ENCODE measurements around the gene ST3GAL3. TPM values are rescaled to one million over a fixed set of nuclear protein-coding genes. Genes with fewer than 3 reads are reported as not detected.

The ST3GAL3 gene, protein sequence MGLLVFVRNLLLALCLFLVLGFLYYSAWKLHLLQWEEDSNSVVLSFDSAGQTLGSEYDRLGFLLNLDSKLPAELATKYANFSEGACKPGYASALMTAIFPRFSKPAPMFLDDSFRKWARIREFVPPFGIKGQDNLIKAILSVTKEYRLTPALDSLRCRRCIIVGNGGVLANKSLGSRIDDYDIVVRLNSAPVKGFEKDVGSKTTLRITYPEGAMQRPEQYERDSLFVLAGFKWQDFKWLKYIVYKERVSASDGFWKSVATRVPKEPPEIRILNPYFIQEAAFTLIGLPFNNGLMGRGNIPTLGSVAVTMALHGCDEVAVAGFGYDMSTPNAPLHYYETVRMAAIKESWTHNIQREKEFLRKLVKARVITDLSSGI
- total RNA-seq = 24.2 TPM
- long read RNA-seq, transcript ST3GAL3-205 (12 exons, 2,299 nt) = major isoform, 58 of 124 reads
- long read RNA-seq, transcript ST3GAL3-208 (12 exons, 2,297 nt) = minor isoform, 6 of 124 reads
- long read RNA-seq, transcript ST3GAL3-209 (11 exons, 2,212 nt) = minor isoform, 23 of 124 reads
- long read RNA-seq, partial matches to known transcripts = 2 of 124 reads
- long read RNA-seq, other reads (novel, unspliced or antisense) = 14 of 124 reads

DNA sequence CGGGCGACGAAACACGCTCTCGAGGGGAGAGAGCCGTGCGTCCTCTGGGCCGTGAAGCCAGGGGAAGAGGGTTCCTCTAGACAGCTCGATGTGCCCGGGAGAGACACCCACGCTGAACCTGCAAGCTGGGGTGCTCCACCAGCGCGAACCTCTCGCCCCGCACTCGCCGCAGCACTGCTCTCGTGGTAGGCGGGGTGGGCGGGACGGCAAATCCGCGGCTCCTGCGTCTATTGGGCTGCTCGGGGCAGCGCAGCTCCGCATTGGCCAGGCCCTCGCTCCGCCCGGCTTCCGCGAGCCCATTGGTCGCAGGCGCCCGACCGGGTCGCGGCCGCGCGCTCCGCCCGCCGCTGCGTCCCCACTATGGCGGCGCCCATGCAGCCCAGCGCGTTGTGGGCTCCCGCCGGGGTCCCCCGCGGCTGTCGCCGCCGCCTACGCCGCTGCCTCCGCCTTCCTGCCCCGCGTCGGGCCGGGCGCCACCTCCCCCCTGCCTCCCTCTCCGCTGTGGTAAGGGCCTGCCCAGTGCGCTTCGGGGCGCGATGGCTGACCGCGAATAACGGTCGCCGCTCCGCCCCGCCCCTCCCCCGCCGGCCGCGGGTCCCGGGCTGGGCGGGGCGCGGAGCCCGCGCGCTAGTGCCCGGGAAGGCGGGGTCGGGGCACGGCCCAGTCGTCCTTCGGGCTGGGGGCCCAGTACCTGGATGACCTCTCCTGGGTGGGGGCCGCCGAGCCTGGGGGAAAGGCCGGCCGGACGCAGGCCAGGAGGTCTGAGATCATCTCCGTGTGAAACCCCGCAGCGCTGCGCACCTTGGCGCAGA is at the start of gene ST3GAL3:
ST3GAL3 (plus strand) TSS at position 347 of the 812 bp plus-strand sequence. CDS start 28,727 bp downstream, outside the sequence.
- intact Hi-C loops (cut with DNase I) = no loop called here
- peak; percentile 96 for DNase-seq
- peak; percentile 98 for ATAC-seq (ENCODE audit: poor library complexity)

DNA sequence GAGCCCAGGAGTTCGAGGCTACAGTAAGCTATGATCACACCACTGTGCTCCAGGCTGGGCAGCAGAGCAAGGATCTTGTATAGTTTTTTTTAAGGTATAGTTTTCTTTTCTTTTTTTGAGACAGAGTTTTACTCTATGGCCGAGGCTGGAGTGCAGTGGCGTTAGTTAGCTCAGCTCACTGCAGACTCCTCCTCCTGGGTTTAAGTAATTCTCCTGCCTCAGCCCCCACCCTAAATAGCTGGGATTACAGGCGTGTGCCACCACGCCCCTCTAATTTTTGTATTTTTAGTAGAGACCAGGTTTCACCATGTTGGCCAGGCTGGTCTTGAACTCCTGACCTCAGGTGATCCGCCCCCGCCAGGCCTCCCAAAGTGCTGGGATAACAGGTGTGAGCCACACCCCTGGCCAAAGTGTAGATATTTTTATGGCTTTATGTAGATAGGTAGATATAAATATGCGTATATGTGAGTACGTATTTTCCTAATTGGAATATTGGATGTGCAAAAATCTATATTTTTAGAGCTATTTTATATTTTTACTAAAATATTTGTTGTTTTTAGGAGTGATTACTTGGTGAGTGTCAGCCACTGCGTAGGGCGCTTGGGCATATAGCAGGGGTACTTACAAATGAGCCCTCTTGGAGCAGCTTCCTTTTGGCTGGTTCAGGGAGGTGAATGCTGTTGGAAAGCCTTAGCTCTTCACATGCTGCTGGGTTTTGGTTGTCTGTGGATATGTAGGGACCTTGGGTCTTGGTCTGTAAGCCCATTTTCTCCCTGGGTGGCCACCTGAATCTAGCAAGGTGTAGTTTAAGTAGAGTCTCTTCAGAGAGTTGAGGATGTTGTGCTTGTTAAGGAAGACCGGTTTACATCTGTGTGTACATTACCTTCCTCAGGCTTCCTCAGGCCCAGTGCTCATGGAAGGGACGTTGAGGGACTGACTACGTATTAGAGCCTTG is 47.8 kb upstream of the ST3GAL3 start:
- DNase-seq (no peak), ATAC-seq (ENCODE audit: poor library complexity) (no peak)
- intact Hi-C loops (cut with DNase I) = loop anchor here (10.0 kb wide), 1 partner anchor 125 kb away; the partner anchor contains the start of gene PTPRF

DNA sequence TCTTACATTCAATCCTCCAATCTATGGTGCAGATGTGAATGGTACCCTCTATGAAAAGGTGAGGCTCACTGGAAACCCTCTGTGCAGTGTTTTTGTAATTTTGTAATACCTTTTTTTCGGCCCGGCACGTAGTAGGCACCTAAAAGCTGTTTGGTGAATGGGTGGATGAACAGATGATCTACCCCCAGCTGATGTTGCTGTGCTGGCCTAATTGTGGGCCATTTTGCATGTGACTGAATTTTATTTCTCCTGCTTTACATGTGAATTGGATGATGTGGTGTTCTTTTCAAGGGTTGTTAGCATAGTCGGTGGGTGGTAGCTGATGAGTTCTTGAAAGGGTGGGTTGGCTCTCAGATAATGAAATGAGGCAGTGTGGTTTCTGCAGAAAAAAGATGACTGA is 47.0 kb upstream of the ST3GAL3 start:
- no peak for ATAC-seq (ENCODE audit: poor library complexity)
- no peak for DNase-seq
- intact Hi-C loops (cut with DNase I) = no loop called here

DNA sequence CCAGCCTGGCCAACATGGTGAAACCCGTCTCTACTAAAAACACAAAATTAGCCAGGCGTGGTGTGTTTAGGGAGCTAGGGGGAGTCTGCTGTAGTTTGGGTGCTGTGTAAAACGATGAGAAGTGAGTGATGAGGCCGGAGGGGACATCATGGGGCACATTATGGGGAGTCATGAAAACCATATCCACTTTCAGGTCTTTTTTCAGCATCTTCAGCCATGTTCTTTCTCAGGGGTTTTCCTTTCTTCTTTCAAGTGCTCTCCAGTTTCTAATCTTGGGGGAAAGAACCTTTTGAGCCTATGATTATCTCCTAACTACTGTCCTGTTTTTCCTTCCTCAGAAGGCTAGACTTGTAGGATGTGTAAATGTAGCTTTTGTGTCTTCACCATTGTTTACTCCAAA is 43.0 kb upstream of the ST3GAL3 start:
- DNase-seq (no peak), ATAC-seq (ENCODE audit: poor library complexity) (no peak)
- intact Hi-C loops (cut with DNase I) = no loop called here

DNA sequence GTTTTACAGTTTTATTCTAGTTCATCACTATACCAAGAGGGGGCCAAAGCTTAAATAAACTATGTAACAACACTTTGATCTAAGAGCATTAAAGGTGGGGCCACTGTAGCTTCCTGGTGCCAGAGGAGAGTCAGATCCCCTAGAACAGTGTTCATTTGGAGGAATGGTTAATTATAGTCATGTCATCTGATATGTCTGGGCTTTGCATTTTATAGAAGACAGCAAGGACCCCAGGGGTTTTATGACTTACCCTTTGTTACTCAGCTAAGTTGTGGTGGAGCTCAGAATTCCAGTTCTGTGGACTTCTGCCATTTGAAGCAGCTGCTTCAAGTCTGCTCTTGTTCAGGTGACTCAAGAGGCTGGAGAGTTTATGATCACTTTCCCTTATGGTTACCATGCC is 40.7 kb upstream of the ST3GAL3 start:
- DNase-seq = no peak
- ATAC-seq (ENCODE audit: poor library complexity) = no peak
- intact Hi-C loops (cut with DNase I) = no loop called here

DNA sequence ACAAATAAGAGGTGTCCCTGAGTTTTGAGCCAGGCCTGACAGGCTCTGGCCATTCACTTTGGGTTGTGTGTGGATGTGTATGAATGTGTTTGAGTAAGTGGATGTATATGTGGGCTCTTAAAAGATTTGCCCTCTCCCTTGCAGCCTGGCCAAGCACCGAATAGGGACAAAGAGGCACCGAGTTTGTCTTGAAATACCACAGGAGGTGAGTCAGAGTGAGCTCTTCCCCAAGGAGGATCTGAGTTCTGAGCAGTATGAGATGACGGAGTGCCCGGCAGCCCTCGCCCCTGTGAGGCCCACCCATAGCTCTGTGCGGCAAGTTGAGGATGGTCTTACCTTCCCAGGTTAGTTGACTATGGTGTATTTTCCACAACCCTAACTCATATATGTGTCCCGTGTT is 38.4 kb upstream of the ST3GAL3 start:
- ATAC-seq (ENCODE audit: poor library complexity) = no peak
- intact Hi-C loops (cut with DNase I) = no loop called here
- DNase-seq = no peak

DNA sequence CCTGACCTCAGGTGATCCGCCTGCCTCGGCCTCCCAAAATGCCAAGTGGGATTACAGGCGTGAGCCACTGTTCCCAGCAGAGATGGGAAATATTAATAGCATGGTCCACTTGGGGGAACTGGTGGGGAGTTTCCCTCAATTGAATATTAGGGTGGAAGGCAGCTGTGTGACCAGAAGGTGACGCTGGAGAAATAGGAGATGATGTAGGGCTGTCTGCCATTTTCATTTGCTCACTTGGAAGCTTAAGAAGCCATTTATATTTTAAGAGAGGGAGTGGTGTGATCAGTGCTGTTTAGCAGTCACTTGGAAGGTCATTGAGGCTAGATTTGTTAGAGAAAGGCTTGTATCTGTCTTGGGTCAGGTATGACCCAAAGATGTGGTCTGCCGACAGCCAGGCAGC is 37.5 kb upstream of the ST3GAL3 start:
- ATAC-seq (ENCODE audit: poor library complexity) (no peak), DNase-seq (no peak)
- intact Hi-C loops (cut with DNase I) = no loop called here

DNA sequence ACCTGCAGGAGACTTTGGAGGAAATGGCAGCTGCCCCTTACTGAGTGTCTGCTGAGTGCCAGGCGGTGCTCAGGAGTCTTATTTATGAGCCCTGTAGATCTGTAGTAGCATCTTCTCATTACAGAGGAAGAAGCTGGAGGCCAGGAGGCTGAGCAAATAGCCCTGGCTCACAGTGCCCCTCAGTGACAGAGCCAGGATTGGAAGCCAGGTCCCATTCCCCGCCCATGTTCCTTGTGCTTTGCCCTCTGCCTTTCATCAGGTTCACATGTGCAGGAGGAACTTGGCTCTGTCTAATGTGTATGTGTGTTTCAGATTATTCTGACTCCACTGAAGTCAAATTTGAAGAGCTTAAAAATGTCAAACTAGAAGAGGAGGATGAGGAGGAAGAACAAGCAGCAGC is 36.1 kb upstream of the ST3GAL3 start:
- intact Hi-C loops (cut with DNase I) = no loop called here
- ATAC-seq (ENCODE audit: poor library complexity) (peak; percentile 92), DNase-seq (peak; percentile 54)

DNA sequence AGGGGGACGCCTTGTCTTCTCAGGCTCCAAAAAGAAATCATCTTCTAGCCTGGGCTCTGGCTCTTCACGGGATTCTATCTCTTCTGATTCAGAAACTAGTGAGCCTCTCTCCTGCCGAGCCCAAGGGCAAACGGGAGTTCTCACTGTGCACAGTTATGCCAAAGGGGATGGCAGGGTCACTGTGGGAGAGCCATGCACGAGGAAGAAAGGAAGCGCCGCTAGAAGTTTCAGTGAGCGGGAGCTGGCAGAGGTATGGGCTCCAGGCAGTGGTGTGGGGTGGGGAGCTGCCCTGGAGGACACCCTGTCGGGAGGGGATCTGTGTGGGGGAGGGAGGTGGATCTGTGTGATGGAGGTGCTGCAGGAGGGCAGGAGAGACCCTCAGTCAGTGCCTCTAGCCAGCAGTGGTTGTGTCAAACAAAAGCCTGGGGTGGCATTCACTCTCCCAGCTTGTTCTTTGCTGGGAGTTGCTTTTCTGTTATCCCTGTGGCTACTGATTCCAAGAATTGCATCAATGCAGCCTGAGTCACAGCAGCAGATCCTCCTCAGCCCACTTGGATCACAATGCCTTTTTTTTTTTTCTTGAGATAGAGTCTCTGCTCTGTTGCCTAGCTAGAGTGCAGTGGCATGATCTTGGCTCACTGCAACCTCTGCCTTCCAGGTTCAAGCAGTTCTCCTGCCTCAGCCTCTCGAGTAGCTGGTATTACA is 35.6 kb upstream of the ST3GAL3 start:
- intact Hi-C loops (cut with DNase I) = no loop called here
- ATAC-seq (ENCODE audit: poor library complexity) (peak; percentile 43), DNase-seq (no peak)

DNA sequence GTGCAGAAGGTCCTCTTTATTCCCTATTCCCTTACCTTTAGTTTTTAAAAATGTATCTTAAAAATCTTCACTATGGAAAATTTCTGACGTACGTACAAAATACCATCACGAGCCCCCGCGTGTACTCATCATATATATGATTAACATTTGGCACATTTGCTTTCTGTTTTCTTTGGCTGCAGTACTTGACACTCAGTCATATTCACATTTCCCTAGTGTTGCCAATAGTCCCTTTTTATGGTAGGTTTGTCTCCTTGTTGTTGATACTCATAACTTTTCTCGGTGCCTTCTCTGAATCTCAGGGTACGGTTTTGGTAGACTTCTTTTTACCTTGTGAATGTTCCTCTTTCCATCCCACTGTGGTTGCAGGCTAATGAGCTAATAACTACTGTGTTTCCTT is 34.1 kb upstream of the ST3GAL3 start:
- intact Hi-C loops (cut with DNase I) = no loop called here
- ATAC-seq (ENCODE audit: poor library complexity) (no peak), DNase-seq (no peak)

DNA sequence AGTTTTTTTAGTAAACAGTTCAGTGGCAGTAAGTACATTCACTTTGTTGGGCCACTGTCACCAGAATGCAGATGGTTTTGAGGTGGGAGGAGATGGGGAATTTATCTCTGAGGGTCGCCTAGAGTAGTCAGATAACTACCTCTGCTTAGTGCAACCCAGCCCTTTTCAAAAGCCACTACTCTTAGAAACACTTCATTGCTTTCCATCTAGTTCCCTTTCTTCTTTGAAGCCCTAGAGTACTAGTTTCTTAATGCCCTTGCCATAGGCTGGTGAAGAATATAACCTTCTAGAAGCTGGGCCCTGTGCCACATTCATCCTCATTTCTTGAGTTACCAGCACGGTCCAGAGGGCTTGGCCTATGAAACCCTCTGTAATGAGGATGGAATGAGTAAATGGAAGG is 28.4 kb upstream of the ST3GAL3 start:
- ATAC-seq (ENCODE audit: poor library complexity) = no peak
- no peak for DNase-seq
- intact Hi-C loops (cut with DNase I) = no loop called here

DNA sequence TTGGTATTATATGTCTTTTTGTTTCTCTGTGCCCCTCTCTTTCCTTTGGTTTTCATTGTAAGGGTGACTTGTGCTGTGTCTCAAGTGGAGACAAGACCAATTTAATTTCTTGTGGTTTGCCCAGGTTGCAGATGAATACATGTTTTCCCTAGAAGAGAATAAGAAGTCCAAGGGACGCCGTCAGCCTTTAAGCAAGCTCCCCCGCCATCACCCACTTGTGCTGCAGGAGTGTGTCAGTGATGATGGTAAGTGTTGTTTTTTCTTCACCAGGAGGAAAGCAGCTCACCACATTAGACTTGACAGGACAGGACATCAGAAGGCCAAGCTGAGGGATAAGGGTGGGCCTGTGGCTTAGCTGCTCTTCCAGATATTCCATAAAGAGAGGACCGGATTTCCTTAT is 23.8 kb upstream of the ST3GAL3 start:
- intact Hi-C loops (cut with DNase I) = no loop called here
- no peak for ATAC-seq (ENCODE audit: poor library complexity)
- no peak for DNase-seq

DNA sequence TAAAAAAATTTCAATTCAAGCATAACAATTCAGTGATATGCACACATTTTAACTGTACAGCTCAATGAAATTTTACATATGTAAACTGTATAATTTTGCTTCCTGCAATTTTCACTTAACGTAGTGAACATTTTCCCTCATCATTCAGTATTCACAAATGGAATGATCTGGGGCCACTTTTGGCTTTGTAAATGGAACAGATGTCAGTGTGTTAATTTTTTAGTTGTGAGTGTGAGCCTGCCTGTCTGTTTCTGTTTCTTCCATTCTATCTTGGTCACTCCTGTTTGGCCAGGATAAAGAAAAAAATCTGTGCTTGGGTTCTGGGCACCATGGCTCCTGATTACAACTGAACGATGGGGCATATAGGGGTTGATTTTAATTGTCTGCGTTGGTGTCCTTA is 20.5 kb upstream of the ST3GAL3 start:
- intact Hi-C loops (cut with DNase I) = no loop called here
- ATAC-seq (ENCODE audit: poor library complexity) = no peak

DNA sequence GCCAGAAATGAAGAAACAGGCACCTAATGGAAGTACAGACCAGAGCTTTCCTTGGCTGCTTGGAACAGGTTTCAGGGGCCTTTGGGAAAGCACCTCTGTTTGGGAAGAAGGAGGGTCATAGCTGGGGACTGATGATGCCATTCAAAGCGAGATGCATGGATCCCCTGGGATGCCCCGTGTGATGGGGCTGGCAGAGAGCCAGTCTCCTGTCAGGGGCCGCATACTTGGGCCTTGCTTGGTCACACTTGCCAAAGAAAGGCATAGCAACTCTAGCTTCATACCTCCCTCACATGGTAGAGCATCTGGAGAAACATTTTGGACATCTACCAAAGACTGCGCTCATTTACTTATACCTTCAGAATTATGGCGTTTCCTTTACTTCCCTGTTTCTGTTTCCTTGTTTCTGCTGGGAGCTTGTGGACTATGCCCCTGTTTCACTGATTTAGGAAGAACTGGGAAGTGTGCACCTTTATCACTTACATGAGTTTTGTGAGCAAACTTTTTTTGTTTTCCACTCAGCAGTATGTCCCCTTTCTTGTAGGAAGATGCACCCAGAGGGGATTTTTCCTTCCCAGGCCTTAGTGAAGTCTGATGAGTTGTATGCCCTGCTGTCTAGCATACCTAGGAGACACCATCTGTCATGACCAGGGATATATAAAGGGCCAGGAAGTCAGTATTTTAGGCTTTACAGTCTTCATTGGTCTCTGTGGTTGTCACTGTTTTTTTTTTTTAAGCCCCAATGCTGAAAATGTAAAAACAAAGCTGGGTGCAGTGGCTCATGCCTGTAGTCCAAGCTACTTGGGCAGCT is 19.8 kb upstream of the ST3GAL3 start:
- intact Hi-C loops (cut with DNase I) = no loop called here
- DNase-seq (no peak), ATAC-seq (ENCODE audit: poor library complexity) (peak; percentile 29)

More for the DNA sequence above, 20.5 kb upstream of the ST3GAL3 start:
- DNase-seq = no peak

DNA sequence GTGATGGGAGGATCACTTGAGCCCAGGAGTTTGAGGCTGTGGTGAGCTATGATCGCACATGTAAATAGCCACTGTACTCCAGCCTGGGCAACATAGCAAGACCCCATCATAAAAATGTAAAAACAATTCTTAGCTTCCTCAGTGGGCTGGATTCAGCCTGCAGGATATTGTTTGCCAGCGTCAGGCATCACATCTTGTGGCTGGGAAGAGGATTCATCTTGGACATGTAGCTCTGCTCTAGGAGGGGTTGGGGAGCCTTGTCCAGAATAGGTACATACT is 19.3 kb upstream of the ST3GAL3 start:
- intact Hi-C loops (cut with DNase I) = no loop called here
- no peak for DNase-seq
- no peak for ATAC-seq (ENCODE audit: poor library complexity)

DNA sequence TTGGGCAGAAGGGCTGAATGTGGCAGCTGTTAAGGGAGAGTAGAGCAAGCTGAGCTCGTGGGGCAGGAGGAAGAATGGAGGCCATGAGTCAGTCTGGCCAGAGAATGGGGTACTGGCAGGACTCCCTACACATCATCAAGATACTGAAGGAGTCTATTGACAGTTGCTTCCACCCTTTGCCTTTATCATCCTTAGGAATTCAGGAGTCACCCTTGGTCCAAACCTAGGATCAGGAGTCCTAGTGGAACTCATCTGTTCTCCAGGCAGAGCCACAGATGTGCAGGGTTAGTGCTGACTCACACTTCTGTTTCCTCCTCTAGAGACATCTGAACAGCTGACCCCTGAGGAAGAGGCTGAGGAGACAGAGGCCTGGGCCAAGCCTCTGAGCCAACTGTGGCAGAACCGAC is 18.7 kb upstream of the ST3GAL3 start:
- intact Hi-C loops (cut with DNase I) = no loop called here
- DNase-seq (no peak), ATAC-seq (ENCODE audit: poor library complexity) (peak; percentile 39)

DNA sequence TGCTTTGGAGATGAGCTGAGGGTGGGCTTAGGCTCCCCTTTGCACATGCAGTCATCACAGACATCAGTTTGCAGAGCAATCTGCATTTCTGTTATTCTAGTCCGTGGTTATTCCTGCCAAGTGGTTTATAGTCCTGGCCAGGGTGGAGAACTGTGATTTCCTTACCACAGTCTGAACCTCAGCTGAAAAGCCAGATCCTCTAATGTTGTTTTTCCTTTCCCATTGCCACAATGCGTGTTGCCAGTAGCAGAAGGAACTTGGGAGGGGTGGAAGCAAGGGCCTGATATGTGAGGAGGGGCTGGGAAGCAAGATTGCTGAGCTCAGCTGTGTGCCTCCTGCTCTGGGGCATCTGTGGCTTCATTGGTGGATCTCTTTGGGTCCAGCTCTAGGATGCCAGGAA is 18.0 kb upstream of the ST3GAL3 start:
- intact Hi-C loops (cut with DNase I) = no loop called here
- DNase-seq = no peak
- ATAC-seq (ENCODE audit: poor library complexity) = no peak
